ENCODE measurements around the gene FAM89A. TPM values are rescaled to one million over a fixed set of nuclear protein-coding genes. Genes with fewer than 3 reads are reported as not detected.

Gene FAM89A
- total and polyA plus RNA-seq, 2 of the 13 experiments (the other 11 are each of a cell fraction or from before 2014, with no cell fraction given): 0.35 to 0.44 TPM

- TF ChIP-seq ZFAT (CRISPR knock-in tag; conservative IDR thresholded peaks at IDR 0.05) (no peak), TRAFD1 (CRISPR knock-in tag; IDR thresholded peaks at IDR 0.05; ENCODE audit: borderline replicate concordance) (peak; percentile 56; the same call in 1 of the 2 replicates), ZBTB2 (CRISPR knock-in tag; IDR thresholded peaks at IDR 0.05; ENCODE audit: low read depth) (no peak), CAMTA2 (CRISPR knock-in tag; IDR thresholded peaks at IDR 0.05; ENCODE audit: borderline replicate concordance) (0 out of 2 replicates have a peak, but pooled peaks have one; percentile 52), NR2F6 (IDR thresholded peaks at IDR 0.05) (no peak), NR2F6 (CRISPR knock-in tag; IDR thresholded peaks at IDR 0.05) (no peak), ATF7-NPFF (CRISPR knock-in tag; IDR thresholded peaks at IDR 0.05; ENCODE audit: low read depth) (peak; percentile 74), XRCC5 (optimal IDR thresholded peaks at IDR 0.05; ENCODE audit: low read length) (peak; percentile 80), ELF3 (CRISPR knock-in tag; IDR thresholded peaks at IDR 0.05) (peak; percentile 33), MLLT10 (CRISPR knock-in tag; IDR thresholded peaks at IDR 0.05) (no peak), HCFC1 (IDR thresholded peaks at IDR 0.05; ENCODE audit: low read depth, low read length) (peak; percentile 98), ZSCAN22 (CRISPR knock-in tag; IDR thresholded peaks at IDR 0.05) (no peak), ZNF615 (CRISPR knock-in tag; IDR thresholded peaks at IDR 0.05; ENCODE audit: borderline replicate concordance) (no peak), GPN1 (CRISPR knock-in tag; IDR thresholded peaks at IDR 0.05; ENCODE audit: borderline replicate concordance) (no peak), ZNF260 (CRISPR knock-in tag; IDR thresholded peaks at IDR 0.05; ENCODE audit: borderline replicate concordance, low read depth) (no peak), ZNF296 (CRISPR knock-in tag; conservative IDR thresholded peaks at IDR 0.05) (peak; percentile 54; the same call in 1 of the 2 replicates), ZNF782 (CRISPR knock-in tag; IDR thresholded peaks at IDR 0.05; ENCODE audit: borderline replicate concordance) (no peak), MAX (IDR thresholded peaks at IDR 0.05) (peak; percentile 86), EEA1 (CRISPR knock-in tag; IDR thresholded peaks at IDR 0.05; ENCODE audit: borderline replicate concordance) (0 out of 2 replicates have a peak, but pooled peaks have one; percentile 55), WIZ (CRISPR knock-in tag; IDR thresholded peaks at IDR 0.05) (peak; percentile 67; the same call in 1 of the 2 replicates), KLF16 (CRISPR knock-in tag; IDR thresholded peaks at IDR 0.05) (no peak; a peak in 1 of 4 replicates), SRSF9 (IDR thresholded peaks at IDR 0.05; ENCODE audit: borderline replicate concordance, insufficient read depth, low read depth, low read length, poor library complexity, severe bottlenecking) (no peak), ZNF639 (CRISPR knock-in tag; conservative IDR thresholded peaks at IDR 0.05) (0 out of 2 replicates have a peak, but pooled peaks have one; percentile 32)
Observed at GRCh38 chr1:230978491-230979388, 61.3 kb downstream of the FAM89A start, which contains the start of the genes ARV1 and TTC13 (continued).

All from HepG2 (cell line).